Pancreas (tissue), 10 donors: ENCODE measurements around the gene JKAMP. TPM values are rescaled to one million over a fixed set of nuclear protein-coding genes. Genes with fewer than 3 reads are reported as not detected.

Experiments used
- ATAC-seq, 4 donors: fragments of 200-7000 bp; cut with Tn5 transposase; one replicate each; pipeline versions ENCODE4 v1.8.0 to v1.9.1; 2020; ENCODE audit warnings: mild to moderate bottlenecking in 4 of 4, moderate library complexity in 4 of 4
- DNase-seq, 6 donors: peaks; one replicate each; pipeline ENCODE4 v3.0.0-alpha.2; 2020
- FAIRE-seq: peaks from 2 replicates; lab custom pipeline; 2012; peaks lifted over from hg19 to GRCh38; lab: Jason Lieb, UNC
- H3K27ac ChIP-seq, 4 donors: fragments of 200-600 bp; sonication (generic); 1 replicate in 3 of 4; 2 replicates in 1 of 4; pipeline versions ENCODE4 v1.5.0 to v1.8.0; 2020
- H3K27me3 ChIP-seq, 4 donors: fragments of 200-600 bp; one replicate each; pipeline ENCODE4 v1.8.0; 2021
- H3K36me3 ChIP-seq, 3 donors: fragments of 200-600 bp; sonication (generic) in 1 of 3; one replicate each; pipeline versions ENCODE4 v1.5.0 to v1.8.0; 2020 to 2021
- H3K4me1 ChIP-seq, 3 donors: fragments of 200-600 bp; one replicate each; pipeline ENCODE4 v1.8.0; 2021
- H3K4me3 ChIP-seq, 4 donors: fragments of 200-600 bp; sonication (generic) in 2 of 4; one replicate each; pipeline versions ENCODE4 v1.5.0 to v1.8.0; 2020 to 2021
- H3K9me3 ChIP-seq, 4 donors: fragments of 200-600 bp; one replicate each; pipeline ENCODE4 v1.8.0; 2021
- CTCF ChIP-seq, 4 donors: fragments of 200-600 bp; sonication (generic) in 3 of 4; IDR thresholded peaks; one replicate each; pipeline versions ENCODE4 v1.5.0 to v1.8.0; 2021; ENCODE audit warnings: antibody characterized with exemption in 4 of 4
- WGBS, 2 donors: extraction: QIAGEN DNeasy Blood & Tissue Kit; methylation state at CpG; one replicate each; pipeline ENCODE4 v1.1.7; 2013; 5-methylcytosine and 5-hydroxymethylcytosine counted together
- intact Hi-C, 3 donors: fragments of 100-400 bp; cut with DNase I; formaldehyde crosslinking; loops; one replicate each; pipeline versions ENCODE4 v1.11.1 to v1.14.2; 2022
- polyA plus RNA-seq, 2 donors: library from polyadenylated mRNA; stranded (reverse); fragments of 200-250 nt; gene quantifications; one replicate each; pipeline ENCODE4 v1.2.3, GENCODE V29; 2013
- total RNA-seq, 6 donors: library from RNA; stranded (reverse); fragmentation: NEBNext Ultra II Directional in 4 of 6; extraction: Animal tissue kit (Norgen Biotek cat#: 25700) in 4 of 6; gene quantifications; one replicate each; pipeline versions ENCODE4 v1.2.1 to v1.2.4, GENCODE V29; 2021 to 2023
- donor health status: healthy with polysubstance abuse.
- donor health status: DM: no; HTN: no; CAD: no; lungs with moderate emphysema.
- donor health status: DM: no; HTN: no; CAD: no.
- donor health status: control.
- donor health status: control.
- donor health status: Bipolar disorder and iron deficiency.
- donor health status: DM: yes; HTN: yes; CAD: no.
- donor health status: DM: no; HTN: no; CAD: no.
- donor health status: DM: no; HTN: no; CAD: no.
- donor health status: DM: yes; HTN: yes; CAD: no.

The JKAMP gene
- total and polyA plus RNA-seq, 8 donors: 7.7 to 32.1 (median 13.9) TPM

- H3K36me3 ChIP-seq: no peaks in the 10 kb centered on the region
- FAIRE-seq (no peak), ATAC-seq (peak; percentile 82 to 88 (median 88)), DNase-seq (peak; percentile 67 to 87 (median 74))
- 0% methylated on average over 91 to 105 of the region's 105 CpGs for WGBS, 2 donors
- peak overlapping the region; percentile 49 to 77 (median 65) for H3K4me3 ChIP-seq
- no peaks in the 10 kb centered on the region for H3K27me3 ChIP-seq
- no peak for TF ChIP-seq CTCF (IDR thresholded peaks at IDR 0.05)
- H3K4me1 ChIP-seq: peaks cover 0 to 5% (median 5%) of the 10 kb centered on the region in 3 donors
- H3K9me3 ChIP-seq: no peaks in the 10 kb centered on the region
- intact Hi-C loops: no loop called here
- peak overlapping the region; percentile 56 to 76 (median 64) for H3K27ac ChIP-seq
These were observed 19.6 kb upstream of the JKAMP start for GRCh38 chr14:59464486-59465315.

- Histone ChIP-seq H3K9me3 (no peaks in the 10 kb centered on the region), H3K36me3 (no peaks in the 10 kb centered on the region), H3K27me3 (no peaks in the 10 kb centered on the region), H3K4me1 (peaks cover 0 to 5% (median 5%) of the 10 kb centered on the region in 3 donors), H3K27ac (peak within 1 kb of the TSS; percentile 56 to 76 (median 64)), H3K4me3 (peak within 1 kb of the TSS; percentile 49 to 77 (median 65))
- intact Hi-C loops: no loop called here
- WGBS, 2 donors: 17% methylated on average over 40 of the region's 40 CpGs
- TF ChIP-seq CTCF (IDR thresholded peaks at IDR 0.05): no peak
- DNase-seq: peak in 4 of 6 donors; percentile 55 to 84 (median 70)
- no peak for FAIRE-seq
- peak; percentile 70 to 86 (median 79) for ATAC-seq
These were observed 18.8 kb upstream of the JKAMP start, which contains the start of gene GPR135 for GRCh38 chr14:59465316-59466135. GPR135 (minus strand) TSS chr14:59465380; CDS start chr14:59465226, 154 bp downstream.

- no peaks in the 10 kb centered on the region for H3K9me3 ChIP-seq
- no peak overlapping the region for H3K4me3 ChIP-seq
- intact Hi-C loops: no loop called here
- H3K27ac ChIP-seq: no peak overlapping the region
- FAIRE-seq: no peak
- no peaks in the 10 kb centered on the region for H3K4me1 ChIP-seq
- WGBS, 2 donors: 70 to 86% methylated on average over 1 of the region's 1 CpG
- TF ChIP-seq CTCF (IDR thresholded peaks at IDR 0.05): no peak
- DNase-seq: no peak
- H3K36me3 ChIP-seq: peaks cover 0 to 10% (median 10%) of the 10 kb centered on the region in 3 donors
- ATAC-seq: no peak
- no peaks in the 10 kb centered on the region for H3K27me3 ChIP-seq
These were observed 10.1 kb upstream of the JKAMP start for GRCh38 chr14:59474172-59474571.

- TF ChIP-seq CTCF (IDR thresholded peaks at IDR 0.05): no peak
- Histone ChIP-seq H3K27ac (no peak overlapping the region), H3K27me3 (no peaks in the 10 kb centered on the region), H3K4me1 (peaks cover 0 to 2% (median 1%) of the 10 kb centered on the region in 3 donors), H3K36me3 (peaks cover 0 to 10% (median 10%) of the 10 kb centered on the region in 3 donors), H3K4me3 (no peak overlapping the region), H3K9me3 (no peaks in the 10 kb centered on the region)
- ATAC-seq: no peak
- intact Hi-C loops: no loop called here
- 88 to 94% methylated on average over 1 of the region's 1 CpG for WGBS, 2 donors
- no peak for DNase-seq
- no peak for FAIRE-seq
These were observed 8.6 kb upstream of the JKAMP start for GRCh38 chr14:59475709-59476108.
